Measurements from ENCODE around the gene VPS26A.

VPS26A gene

GRCh38 chr10:69176823-69177222 lies 52.8 kb downstream of the VPS26A start:
- Histone ChIP-seq H3K27ac (ENCODE audit: low read length) (no peak overlapping the region), H3K9me3 (ENCODE audit: insufficient read depth, low read length, severe bottlenecking) (no peaks in the 10 kb centered on the region), H3K4me3 (ENCODE audit: low read depth in 1 of 2, low read length in 2 of 2) (no peak overlapping the region), H3K79me2 (ENCODE audit: insufficient read depth, low read length) (peaks cover 25% of the 10 kb centered on the region), H3K4me1 (ENCODE audit: insufficient read depth, low read length) (peaks cover 25% of the 10 kb centered on the region), H3K36me3 (ENCODE audit: insufficient read depth, low read length) (peaks cover 11% of the 10 kb centered on the region), H2AFZ (ENCODE audit: low read depth, low read length) (no peak overlapping the region), H3K9ac (ENCODE audit: low read depth, low read length) (no peak overlapping the region), H4K20me1 (ENCODE audit: insufficient read depth, low read length) (peaks cover 4% of the 10 kb centered on the region; the same call in 1 of the 2 replicates), H3K27me3 (ENCODE audit: insufficient read depth, low read length, poor library complexity) (no peaks in the 10 kb centered on the region), H3K4me2 (ENCODE audit: insufficient read depth, low read length) (no peak overlapping the region)
- DNase-seq (no peak), ATAC-seq (ENCODE audit: insufficient read depth, low read depth) (no peak)
- TF ChIP-seq CTCF (IDR thresholded peaks at IDR 0.05; ENCODE audit: borderline replicate concordance, extremely low read depth, low read length, poor library complexity, severe bottlenecking): no peak
- TF ChIP-seq EZH2 (IDR thresholded peaks at IDR 0.05; ENCODE audit: borderline replicate concordance, low read depth, low read length, severe bottlenecking): no peak

GRCh38 chr10:69179089-69179742 lies 55.2 kb downstream of the VPS26A start:
- Histone ChIP-seq H3K4me3 (ENCODE audit: low read depth in 1 of 2, low read length in 2 of 2) (peak overlapping the region; percentile 95 to 97), H3K9ac (ENCODE audit: low read depth, low read length) (peak overlapping the region; percentile 96), H3K4me2 (ENCODE audit: insufficient read depth, low read length) (peak overlapping the region; percentile 93), H3K9me3 (ENCODE audit: insufficient read depth, low read length, severe bottlenecking) (no peaks in the 10 kb centered on the region), H4K20me1 (ENCODE audit: insufficient read depth, low read length) (peaks cover 15% of the 10 kb centered on the region; the same call in 1 of the 2 replicates), H2AFZ (ENCODE audit: low read depth, low read length) (peak overlapping the region; percentile 93), H3K27ac (ENCODE audit: low read length) (peak overlapping the region; percentile 99), H3K36me3 (ENCODE audit: insufficient read depth, low read length) (peaks cover 11% of the 10 kb centered on the region), H3K27me3 (ENCODE audit: insufficient read depth, low read length, poor library complexity) (no peaks in the 10 kb centered on the region), H3K4me1 (ENCODE audit: insufficient read depth, low read length) (peaks cover 39% of the 10 kb centered on the region), H3K79me2 (ENCODE audit: insufficient read depth, low read length) (peaks cover 49% of the 10 kb centered on the region)
- DNase-seq: peak; percentile 15
- peak; percentile 10; the same call in 1 of the 3 replicates for ATAC-seq (ENCODE audit: insufficient read depth, low read depth)
- no peak for TF ChIP-seq CTCF (IDR thresholded peaks at IDR 0.05; ENCODE audit: borderline replicate concordance, extremely low read depth, low read length, poor library complexity, severe bottlenecking)
- TF ChIP-seq EZH2 (IDR thresholded peaks at IDR 0.05; ENCODE audit: borderline replicate concordance, low read depth, low read length, severe bottlenecking): no peak

- Histone ChIP-seq H3K79me2 (ENCODE audit: insufficient read depth, low read length) (peaks cover 56% of the 10 kb centered on the region), H3K27ac (ENCODE audit: low read length) (peak within 1 kb of the TSS; percentile 99)
- peak; percentile 90 for ATAC-seq (ENCODE audit: insufficient read depth, low read depth)
Measured at GRCh38 chr10:69179743-69180524, 56.0 kb downstream of the VPS26A start, which contains the start of gene SUPV3L1. Gene SUPV3L1 (plus strand): TSS chr10:69180234. CDS start chr10:69180292, 58 bp downstream.

More at GRCh38 chr10:69179743-69180524, 56.0 kb downstream of the VPS26A start, which contains the start of gene SUPV3L1:
- Histone ChIP-seq H3K4me3 (ENCODE audit: low read depth in 1 of 2, low read length in 2 of 2) (peak within 1 kb of the TSS; percentile 95 to 97), H4K20me1 (ENCODE audit: insufficient read depth, low read length) (peaks cover 15% of the 10 kb centered on the region; the same call in 1 of the 2 replicates), H2AFZ (ENCODE audit: low read depth, low read length) (peak within 1 kb of the TSS; percentile 93), H3K36me3 (ENCODE audit: insufficient read depth, low read length) (peaks cover 17% of the 10 kb centered on the region), H3K4me1 (ENCODE audit: insufficient read depth, low read length) (peaks cover 39% of the 10 kb centered on the region), H3K4me2 (ENCODE audit: insufficient read depth, low read length) (peak within 1 kb of the TSS; percentile 93), H3K9ac (ENCODE audit: low read depth, low read length) (peak within 1 kb of the TSS; percentile 96), H3K9me3 (ENCODE audit: insufficient read depth, low read length, severe bottlenecking) (no peaks in the 10 kb centered on the region), H3K27me3 (ENCODE audit: insufficient read depth, low read length, poor library complexity) (no peaks in the 10 kb centered on the region)
- no peak for TF ChIP-seq CTCF (IDR thresholded peaks at IDR 0.05; ENCODE audit: borderline replicate concordance, extremely low read depth, low read length, poor library complexity, severe bottlenecking)
- no peak for TF ChIP-seq EZH2 (IDR thresholded peaks at IDR 0.05; ENCODE audit: borderline replicate concordance, low read depth, low read length, severe bottlenecking)
- peak; percentile 92 for DNase-seq

Measured in DND-41 (cell line).